Endometrial microvascular endothelial cells (primary cell): Measurements from ENCODE around the gene DAB2IP. TPM values are rescaled to one million over a fixed set of nuclear protein-coding genes. Genes with fewer than 3 reads are reported as not detected.

ENCODE experiments used
- in situ Hi-C: cut with HindIII; loops from 2 replicates; pipeline ENCODE4 v1.10.0; 2017; ENCODE audit warnings: low sequenced_read_pairs, low pct_unique_long_range_greater_than_20kb; ENCODE audit errors: inconsistent ontology term
- total RNA-seq: library from RNA; depleted of rRNA; stranded (reverse); fragments of >200 nt; gene quantifications from one replicate; pipeline ENCODE4 v1.2.3, GENCODE V29; 2015; ENCODE audit errors: inconsistent ontology term

DAB2IP gene
- total RNA-seq, 1 donor from 2014 or later = 13.6 TPM

DNA sequence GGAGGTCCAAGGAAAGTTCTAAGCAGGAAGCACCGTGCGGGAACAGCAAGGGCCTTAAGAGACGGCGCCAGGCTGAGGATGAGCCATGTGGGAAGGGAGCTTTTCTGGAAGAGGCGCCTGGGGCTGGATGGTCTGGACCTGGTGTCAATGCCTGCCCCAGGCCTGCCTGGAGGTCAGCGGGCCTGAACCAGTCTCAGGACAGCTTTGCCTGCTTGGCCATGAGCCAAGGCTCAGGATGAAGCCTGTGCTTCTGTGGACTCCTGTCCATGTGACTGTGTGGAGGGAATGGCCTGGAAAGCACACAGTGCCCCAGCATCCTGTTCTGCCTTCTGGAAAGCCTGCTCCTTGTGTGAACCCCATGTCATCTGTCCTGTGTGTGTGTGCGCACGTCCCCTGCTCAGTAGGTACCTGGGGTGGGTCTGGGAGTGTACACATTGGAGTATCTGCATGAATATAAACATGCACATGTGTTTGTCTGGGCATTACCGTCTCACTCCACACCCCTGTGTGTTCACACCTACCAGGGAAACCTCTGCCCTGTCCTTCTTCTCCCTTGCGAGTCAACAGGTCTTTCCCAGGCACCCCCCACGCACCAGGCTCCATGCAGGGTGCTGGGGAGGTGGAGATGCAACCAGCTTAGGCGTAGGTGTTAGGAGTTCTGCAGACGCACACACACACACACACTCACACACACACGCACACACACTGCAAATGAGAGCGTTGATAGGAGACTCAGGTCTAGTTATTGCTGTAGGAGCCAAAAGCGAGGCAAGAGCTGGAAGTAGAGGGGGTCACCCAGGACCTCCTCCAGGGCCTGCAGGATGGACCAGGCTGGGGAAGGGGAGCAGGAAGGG is 24.8 kb downstream of the DAB2IP start:
- in situ Hi-C loops = no loop called here

DNA sequence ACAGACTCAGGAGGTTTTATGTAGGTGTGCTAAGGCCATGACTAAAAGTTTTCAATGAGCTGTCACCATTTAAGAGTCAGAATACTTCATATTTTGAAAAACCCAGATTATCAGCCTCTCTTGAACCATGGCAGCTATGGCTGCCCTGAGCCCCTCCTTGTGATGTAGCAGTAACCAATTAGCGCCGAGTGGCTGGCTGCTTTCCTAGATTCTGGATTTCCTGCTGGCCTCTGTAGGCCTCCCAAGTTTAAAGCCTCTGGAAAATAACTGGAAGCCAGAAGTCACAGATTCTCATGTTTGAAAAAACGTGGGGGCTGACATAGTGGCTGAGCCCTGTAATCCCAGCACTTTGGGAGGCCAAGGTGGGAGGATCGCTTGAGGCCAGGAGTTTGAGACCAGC is 25.5 kb downstream of the DAB2IP start:
- in situ Hi-C loops = no loop called here

DNA sequence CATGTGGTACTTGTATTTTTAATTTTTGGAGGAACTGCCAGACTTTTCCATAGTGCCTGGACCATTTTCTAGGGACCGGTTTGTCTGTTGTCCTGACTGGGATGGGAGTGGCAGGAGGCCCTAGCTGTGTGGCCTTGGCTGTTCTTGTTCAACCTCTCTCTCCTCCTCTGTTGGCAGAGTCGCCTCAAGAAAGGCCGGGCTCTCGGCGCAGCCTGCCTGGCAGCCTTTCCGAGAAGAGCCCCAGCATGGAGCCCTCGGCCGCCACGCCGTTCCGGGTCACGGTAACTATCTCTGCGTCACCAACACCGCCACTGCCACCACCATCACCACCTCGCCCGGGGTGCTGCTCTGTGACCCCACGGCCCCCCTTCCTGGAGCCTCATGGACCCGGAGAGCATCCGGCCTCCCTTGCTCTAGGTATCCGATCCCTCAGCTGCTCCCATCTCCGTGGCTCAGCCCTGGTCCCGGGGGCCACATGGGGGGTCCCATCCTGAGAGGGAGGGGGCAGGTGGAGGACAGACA is 27.1 kb downstream of the DAB2IP start:
- in situ Hi-C loops = no loop called here

DNA sequence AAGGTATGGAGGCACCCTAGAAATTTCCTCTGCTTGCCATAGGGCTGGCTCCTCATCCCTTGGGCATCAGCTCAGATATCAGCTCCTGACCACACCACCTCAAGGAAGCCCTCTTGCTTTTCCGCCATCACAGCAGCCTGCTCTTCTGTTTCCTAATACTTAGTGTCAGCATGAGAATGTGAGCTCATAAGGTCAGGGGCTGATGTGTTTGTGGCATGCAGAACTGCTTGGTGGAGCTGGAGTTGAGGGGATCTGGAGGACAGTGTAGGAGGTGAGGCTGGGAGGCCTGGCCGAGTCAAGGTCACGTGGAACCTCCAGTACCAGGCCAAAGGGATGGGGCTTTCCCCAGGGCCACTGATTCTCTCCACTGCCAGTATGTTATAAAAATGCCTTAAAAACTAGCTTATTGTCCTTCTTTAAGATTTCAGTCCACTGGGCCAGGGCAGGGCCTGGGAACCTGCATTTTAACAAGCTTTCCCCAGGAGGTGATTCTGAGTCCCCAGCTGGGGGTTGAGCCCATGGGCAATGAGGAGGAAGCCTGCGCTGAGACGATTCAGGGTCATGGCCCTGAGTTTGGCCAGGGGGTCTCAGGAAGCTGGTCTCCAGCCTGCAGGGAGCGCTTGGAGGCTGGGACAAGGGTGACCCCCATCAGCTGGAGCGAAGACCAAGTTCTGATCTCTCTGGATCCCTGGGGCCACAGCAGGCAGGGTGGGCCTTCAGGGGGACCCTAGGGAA is 28.6 kb downstream of the DAB2IP start:
- in situ Hi-C loops = no loop called here

DNA sequence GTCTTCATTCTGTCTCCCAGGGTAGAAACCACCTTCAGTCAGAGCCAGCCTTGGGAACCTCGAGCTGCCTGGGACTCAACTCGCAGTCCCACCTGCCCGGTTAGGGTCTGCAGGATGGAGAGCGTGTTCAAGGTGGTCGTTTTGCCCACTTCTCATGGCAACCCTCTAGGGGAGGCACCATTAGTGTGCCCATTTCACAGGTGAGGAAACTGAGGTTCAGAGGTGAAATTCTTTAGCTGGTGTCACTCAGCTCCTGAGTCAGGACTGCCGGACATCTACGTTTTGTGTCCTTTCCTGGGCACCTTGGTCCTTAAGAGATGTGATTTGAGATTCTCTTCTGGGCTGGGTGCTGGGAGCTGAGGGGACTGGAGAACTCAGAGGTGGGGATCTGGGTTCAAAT is 30.0 kb downstream of the DAB2IP start:
- in situ Hi-C loops = no loop called here

DNA sequence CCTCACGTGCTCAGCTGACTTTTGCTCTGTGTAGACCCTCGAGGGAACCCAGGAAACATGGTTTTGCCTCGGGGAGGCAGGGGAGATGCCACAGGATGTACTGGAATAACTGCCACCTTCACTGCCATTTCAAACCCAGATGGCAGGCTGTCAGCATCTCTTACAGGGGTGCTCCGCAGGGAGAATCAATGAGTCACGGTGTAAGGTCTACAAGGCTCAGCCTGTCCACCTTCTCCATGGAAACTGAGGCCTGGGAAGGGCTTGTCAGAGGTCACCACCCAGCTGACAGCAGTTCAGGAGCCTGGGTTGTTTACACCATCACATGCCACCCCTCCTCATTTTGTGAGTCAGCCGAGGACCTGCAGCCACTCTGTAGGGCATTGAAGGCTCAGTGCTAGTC is 30.8 kb downstream of the DAB2IP start:
- in situ Hi-C loops = no loop called here

DNA sequence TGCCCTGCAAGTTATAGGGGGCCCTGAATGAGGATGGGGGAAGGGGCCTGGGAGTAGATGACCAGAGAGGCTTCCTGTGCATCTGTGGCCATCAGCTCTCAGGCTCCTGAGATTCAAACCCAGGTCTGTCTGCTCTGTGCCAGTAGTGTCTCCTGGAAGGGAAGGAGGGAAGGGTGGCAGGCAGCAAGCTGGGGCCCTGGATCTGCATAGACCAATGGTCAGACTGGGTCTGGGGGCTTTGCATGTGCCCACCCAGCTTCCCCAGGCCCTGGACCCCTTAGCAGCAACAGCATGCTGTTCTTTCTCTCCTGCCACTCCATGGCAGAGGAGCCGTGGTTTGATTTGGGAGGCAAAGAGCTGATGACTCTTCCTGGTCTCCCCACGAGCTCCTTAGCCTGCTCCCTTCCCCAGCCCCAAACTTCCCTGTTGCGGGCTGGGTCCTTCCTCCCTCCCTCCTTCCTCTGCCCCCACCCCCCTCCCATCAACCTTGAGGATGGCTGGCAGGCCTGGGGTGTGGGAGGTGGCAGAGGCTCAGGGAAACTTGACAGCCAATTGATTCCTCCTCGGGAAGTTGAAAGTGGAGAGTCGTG is 31.6 kb downstream of the DAB2IP start:
- in situ Hi-C loops = no loop called here

DNA sequence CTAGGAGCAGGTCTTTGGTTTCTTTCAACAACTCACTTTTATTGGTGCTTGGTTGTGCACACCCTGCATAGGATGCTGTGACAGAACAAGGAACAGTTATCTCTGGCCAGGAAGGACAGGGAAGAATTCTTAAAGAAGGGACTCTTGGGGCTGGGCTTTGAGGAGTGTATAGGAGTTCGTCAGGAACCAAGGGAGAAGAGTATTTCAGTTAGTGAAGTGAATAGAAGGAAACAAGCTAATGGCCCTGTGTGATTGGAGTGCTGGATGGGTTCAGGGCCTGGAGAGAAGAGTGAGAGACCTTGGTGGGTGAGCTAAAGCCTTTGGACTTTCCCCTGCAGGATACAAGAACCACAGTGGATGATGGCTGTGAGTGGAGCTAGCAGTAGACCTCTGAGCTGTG is 32.2 kb downstream of the DAB2IP start:
- in situ Hi-C loops = no loop called here

DNA sequence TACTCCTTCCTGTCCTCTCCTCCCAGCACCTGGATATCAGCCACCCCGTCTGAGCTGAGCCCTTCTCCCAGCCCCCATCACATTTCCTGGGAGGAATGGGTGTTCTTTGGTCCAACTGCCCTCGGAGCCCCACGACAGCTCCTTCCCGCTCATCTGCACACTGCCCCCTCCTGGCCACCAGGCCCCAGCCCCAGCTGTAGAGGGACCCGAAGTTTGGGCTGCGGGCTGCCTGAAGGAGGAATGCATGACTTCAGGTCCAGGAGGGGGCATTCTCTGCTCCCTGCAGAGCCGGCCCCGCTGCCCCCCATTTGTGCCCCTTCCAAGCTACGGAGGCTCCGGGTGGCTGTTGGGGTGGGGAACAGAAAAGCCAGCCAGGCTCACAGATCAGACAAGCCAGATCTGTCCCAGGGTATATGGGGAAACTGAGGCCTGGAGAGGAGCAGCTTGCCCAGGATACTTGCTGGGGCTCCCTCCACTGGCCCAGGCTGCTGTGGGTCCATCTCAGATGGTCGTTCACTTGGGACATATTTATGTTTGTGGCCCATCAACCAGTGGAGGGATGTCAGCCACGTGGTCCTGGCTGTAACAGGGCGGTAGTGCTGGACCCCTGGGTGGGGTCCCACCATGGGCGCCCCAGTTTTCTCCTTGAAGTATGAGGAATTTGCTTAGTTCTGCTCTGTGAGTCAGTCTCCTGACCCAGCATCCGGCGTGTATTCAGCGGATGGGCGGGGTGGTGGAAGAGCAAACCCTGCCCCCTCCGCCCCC is 33.1 kb downstream of the DAB2IP start:
- in situ Hi-C loops = no loop called here

DNA sequence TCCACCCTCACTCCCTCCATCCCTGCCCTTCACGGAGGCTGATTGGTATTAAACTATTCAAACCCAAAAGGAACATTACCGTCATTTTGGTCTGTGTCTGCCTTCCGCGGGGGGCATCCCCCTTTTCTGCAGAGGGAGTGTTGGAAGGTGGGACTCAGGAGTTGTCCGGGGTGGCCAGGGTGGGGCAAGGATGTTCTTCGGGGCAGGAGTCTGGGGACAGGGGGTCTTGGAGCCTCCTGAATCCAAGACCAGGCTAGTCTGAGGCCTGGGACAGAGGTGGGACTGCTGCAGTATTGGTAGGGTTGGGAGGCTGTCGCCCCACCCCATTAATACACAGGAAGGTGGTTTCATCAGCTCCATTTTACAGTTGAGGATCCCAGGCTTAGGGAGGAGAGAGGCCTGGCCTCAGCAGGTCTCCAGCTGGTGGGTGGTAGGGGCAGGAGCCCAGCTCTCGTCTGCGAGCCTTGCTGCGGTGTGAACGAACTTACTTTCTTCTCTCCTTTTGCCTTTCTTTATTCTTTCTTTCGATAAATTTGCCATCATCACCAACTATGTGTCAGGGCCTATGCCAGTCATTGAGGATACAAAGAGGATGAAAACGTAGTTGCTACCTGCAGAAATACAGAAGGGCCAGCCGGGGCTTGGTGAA is 33.8 kb downstream of the DAB2IP start:
- in situ Hi-C loops = no loop called here

DNA sequence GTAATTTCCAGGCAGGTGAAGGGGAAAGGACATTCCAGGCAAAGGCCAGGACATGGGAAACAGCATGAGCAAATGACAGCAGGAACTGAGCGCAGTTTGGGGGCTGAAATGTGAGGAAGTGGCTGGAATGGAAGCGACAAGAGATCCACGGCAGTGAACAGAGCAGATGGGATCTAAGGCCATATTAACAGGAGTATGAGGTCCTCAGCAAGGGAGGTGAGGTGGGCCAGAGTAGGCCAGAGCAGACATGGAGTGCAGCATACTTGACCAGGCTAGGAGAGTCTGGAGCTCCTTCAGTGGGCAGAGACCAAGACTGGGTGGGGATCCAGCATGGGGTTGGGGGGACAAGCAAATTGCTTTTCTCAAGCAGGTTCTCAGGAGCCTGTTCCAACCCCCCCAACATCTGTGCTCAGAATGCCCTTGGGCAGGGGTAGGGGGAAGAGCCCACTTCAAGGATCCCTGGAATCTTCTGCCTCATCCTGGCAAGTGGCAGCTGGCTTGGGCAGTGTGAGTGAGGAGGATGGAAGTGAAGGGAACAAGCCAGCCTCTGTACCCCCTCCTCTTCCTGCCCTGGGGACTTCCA is 34.5 kb downstream of the DAB2IP start:
- in situ Hi-C loops = no loop called here

DNA sequence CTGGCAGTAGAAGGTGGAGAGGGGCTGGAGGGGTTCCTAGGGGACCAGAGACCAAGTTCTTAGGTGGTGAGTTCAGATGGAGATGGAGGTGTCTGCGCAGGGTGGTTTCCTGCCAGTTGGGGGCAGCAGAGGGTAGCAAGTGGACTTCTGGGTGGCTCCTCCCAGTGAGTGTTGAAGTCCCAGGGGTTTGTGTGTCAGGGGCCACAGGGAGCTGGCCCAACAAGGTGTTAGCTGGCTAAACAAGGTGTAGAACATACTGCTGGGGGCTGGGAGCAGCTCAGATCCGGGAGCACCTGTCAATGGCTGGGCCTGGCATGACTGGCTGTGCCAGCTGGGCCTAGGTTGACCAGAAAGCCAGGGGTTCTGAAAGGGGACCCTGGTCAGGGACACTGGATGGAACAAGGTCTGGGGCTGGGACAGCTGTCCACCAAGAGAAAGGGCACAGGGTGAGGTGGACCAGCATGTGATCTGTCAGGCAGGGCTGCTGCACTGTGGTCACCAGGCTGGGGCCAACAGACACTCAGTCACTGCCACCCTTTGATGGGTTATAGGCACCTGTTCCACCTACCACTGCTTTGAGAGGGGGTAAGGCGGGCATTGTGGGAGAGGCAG is 35.6 kb downstream of the DAB2IP start:
- in situ Hi-C loops = no loop called here

DNA sequence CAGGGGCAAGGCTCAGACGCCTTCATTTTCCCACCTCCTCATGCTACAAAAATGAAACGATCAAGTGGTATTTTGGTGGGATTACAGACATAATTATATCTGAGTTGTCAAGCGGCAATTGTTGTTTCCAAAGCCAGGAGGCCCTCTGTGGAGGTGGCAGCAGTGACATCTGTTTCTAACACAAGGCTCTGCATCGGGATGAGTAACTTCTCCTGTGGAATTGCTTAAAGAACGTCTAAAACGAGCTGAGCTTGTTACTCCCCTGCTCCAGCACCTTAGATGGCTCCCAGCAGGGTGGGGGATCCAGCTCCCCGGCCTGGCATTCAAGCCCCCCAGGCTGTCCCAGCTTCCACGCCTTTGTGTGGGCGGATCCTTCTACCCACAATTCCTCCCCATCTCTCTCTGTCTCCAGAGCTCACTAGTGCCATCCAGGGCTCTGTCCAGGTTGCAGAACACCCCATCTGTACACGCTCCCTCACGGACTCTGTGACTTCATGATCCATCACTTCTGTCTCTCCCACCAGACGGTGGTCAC is 36.8 kb downstream of the DAB2IP start:
- in situ Hi-C loops = no loop called here

DNA sequence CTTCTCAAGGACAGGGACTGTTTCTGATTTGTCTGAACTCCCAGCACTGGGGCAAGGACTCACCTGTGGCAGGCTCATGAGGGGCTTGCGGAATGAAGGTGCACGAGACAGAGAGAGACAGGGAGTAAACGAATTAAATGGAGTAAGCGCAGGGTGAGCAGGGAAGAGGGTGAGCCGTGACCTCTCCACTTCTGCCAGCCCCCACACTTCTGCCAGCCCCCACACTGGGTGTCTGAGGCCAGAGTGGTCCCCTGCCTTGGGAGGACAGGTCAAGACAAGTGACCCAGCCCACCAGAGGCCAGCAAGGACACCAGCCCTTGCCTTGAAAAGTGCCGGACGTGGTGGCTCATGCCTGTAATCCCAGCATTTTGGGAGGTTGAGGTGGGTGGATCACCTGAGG is 37.2 kb downstream of the DAB2IP start:
- in situ Hi-C loops = no loop called here

DNA sequence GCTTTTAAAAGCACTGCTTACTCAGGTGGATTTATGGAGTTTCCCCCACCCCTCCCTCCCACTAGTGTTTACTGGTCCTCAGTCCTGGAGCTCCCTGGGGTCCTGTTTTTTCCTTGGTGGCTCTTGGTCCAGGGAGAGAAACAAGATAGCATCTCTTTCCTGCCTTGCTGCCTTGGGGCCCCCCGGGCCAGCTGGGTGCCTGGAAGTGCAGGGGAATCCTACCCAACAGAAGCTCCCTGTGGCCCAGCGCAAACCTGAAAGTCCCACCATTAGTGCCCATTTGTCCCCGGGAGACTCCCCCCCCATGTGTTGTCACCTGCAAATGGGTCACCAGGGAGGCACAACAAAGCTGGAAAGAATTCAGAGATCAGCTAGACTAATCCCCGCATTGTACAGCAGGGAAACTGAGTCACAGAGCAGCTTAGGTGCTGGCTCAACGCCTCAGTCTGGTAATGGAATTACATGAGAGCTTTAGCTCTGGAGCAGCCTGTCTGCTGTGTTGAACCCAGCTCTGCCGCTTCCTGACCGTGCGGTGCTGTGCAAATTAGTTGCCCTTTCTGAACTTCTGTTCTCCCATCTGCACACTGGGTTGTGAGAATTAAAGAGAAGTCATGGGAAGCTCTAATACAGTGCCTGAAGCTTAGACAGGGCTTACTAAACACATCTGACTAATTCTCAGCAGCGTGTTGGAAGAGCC is 38.2 kb downstream of the DAB2IP start:
- in situ Hi-C loops = no loop called here

DNA sequence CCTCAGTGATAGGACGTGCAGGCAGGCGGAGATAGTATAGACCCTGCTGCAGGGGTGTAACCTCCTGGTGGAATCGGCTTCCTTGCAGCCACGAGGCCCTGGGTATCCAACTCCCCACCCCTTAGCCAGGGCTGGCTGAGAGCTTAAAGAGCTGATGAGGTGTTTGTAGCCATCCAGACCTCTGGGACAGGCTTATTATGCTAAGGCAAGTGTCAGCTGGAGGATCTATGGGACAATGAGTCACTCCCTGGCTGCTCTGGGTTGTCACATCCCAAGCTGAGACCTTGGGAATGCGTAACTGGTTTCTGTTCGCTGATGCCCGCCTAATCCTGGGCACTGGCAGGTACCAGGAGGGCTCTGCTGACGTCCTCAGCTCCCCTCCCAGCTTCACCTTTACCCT is 38.9 kb downstream of the DAB2IP start:
- in situ Hi-C loops = no loop called here

DNA sequence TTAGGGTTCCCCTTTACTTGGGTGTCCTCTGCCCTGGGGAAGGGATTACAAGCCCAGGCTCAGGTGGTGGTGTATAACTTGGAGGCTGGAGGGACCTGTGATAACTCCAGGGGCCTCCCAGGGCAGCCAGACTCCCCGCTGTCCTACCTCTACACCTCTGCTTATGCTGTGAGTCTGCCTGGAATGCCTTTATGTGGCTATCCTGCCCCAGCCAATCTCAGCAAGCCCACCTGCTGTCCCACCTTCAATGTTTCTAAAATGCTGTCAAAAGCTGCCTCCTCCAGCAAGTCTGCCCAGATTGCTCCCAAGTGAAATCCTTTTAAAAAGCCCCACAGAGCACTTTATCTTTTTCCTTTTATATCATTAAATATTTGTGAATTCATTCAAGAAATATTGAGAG is 39.3 kb downstream of the DAB2IP start:
- in situ Hi-C loops = no loop called here
